Left forelimb (tissue), 1 donor: ENCODE results near the gene PFKFB3.
"Not testable (repeated sequence)": the region's sequence is repeated elsewhere in the genome, so short reads cannot be mapped to it uniquely, and the experiment has no call there.

Experiments used
- DNase-seq: peaks from one replicate; pipeline ENCODE4 v3.0.0-alpha.2; 2018; ENCODE audit warnings: low spot score

The PFKFB3 gene

GRCh38 chr10:6178581-6178980, 24.2 kb upstream of the PFKFB3 start:
- DNase-seq, result no peak

- no peak for DNase-seq
These were observed 23.7 kb upstream of the PFKFB3 start for GRCh38 chr10:6179078-6179477.

GRCh38 chr10:6180480-6181110, 22.1 kb upstream of the PFKFB3 start:
- no peak for DNase-seq

DNA sequence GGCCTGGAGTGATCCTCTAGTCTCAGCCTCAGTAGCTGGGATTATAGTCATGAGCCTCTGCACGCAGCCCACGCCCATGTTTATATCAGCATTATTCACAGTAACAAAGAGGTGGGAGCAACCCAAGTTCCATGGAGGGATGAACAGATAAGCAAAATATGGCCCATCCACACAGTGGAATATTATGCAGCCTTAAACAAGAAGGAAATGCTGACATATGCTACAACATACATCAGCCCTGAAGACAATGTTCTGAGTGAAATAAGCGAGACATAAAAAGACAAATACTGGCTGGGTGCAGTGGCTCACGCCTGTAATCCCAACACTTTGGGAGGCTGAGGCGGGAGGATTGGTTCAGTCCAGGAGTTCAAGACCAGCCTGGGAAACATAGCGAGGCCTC, 21.5 kb upstream of the PFKFB3 start:
- DNase-seq, result no peak

DNA sequence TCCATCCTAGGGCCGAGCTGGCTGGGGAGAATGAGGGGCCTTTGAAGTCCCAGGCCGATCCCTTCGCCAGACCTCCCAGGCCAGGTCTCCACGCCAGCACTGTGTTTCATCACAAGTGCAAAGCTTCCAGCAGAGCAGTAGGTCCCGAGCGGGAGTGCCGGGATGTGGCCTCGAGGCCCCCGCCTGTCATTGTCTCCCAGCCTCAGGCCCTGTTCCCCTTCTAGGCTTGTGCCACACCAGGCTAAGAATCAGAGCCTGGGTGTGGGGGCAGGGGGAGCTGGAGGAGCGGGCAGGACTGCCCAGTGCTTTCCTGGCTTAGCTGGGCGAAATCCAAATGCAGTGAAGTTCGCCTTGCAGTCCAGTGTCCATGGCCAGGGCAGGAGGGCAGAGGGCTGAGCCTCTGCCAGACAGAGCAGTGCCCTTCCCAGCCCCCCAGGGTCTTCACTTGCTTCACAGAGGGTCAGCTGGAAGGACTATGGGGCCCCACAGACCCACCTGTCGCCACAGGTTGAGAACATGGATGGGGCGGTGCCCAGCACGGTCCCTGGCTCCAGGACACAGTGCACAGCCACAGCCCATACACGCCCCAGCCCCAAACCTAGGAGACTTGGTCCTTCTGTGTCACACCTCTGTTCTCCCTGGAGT, 20.2 kb upstream of the PFKFB3 start:
- DNase-seq, result no peak

GRCh38 chr10:6185039-6185716, 17.6 kb upstream of the PFKFB3 start:
- no peak for DNase-seq

DNA sequence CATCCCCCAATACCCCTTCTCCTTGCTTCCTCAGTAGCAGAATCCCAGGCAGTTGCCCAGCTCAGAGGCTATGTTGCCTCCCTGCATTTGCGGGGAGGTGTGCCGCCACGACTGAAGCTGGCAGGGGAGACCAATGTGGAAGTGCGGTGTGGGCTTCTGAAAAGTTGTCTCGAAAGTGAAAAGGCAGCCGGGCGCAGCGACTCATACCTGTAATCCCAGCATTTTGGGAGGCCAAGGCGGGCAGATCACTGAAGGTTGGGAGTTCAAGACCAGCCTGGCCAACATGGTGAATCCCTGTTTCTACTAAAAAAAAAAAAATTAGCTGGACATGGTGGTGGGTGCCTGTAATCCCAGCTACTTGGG, 15.9 kb upstream of the PFKFB3 start:
- no peak for DNase-seq

DNA sequence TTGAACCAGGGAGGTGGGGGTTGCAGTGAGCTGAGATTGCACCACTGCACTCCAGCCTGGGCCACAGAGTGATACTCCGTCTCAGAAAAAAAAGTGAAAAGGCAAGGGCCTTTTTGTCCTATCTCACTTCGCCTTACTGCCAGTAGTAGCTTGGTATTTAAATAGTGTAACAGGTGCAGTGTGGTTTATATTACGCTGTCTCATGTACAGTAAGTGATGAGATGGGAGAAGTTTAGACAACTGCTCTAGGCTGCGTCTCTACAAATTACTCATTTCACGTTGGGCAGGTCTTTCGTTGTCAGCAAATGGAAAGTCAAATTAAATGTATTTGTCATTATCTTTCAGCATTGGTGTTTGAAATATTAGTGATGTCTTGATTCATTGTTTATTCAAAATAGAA, 15.5 kb upstream of the PFKFB3 start:
- DNase-seq, result no peak

GRCh38 chr10:6190033-6190432, 12.7 kb upstream of the PFKFB3 start:
- not testable (repeated sequence) for DNase-seq

DNA sequence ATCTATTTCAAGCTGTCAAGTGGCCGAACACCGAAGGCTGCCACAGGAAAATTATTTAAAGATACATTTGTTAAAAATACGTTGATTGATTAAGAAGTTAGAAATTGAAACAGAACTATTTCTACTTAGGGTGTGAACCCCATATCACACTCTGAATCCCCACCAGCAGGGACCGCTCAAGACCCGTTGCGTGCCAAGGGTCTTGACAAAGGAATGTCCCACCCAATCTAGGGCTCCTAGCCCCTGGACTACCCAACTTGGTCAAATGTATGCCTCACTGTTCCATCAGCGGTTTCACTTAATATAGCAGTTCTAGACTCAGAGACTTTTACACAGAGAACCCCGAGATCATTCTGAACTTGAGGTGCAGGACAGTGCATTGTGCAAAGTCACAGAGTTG, 11.6 kb upstream of the PFKFB3 start:
- no peak for DNase-seq

- DNase-seq, result no peak
These were observed 11.2 kb upstream of the PFKFB3 start for GRCh38 chr10:6191569-6191968.

- DNase-seq, result not testable (repeated sequence)
These were observed 9.4 kb upstream of the PFKFB3 start for GRCh38 chr10:6193342-6193741.

DNA sequence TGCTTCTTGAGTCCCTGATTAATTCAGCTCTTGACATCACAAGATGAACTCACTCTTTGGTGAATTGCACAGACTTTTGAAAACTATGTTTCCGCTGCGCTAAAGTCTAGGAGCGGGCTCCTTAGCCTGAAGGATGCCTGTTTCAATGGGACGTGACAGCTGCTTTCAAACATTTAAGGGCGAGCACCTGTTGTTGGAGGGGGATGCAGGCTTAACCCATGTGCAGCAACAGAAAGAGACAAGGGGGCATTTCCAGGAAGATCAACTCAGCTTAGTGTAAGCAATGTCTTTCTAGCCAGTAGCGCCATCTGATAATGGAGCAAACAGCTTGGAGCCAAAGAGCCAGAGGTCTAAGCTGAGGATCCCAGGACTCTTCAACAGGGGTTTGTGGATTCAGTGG, 8.4 kb upstream of the PFKFB3 start:
- no peak for DNase-seq

DNA sequence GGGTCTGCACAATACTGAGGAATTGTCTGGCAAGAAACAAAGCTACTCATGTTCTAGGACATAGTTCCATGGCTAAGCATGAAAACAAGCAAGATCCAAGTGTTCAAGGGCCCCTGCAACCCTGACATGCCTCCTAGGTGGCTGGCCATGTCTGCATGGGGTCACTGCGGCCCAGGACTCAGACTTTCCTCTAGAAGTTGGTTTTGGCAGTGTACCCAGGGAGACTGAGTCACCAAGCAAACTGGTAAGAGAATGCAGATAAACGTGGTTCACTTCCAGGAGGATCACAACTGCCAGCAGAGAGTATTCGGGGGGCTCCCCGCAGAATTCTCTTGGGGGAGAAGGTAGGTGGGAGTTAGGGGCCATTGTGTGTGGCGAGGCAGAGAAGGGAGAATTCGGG, 7.4 kb upstream of the PFKFB3 start:
- DNase-seq, result no peak

GRCh38 chr10:6195846-6196245, 6.9 kb upstream of the PFKFB3 start:
- DNase-seq, result no peak

DNA sequence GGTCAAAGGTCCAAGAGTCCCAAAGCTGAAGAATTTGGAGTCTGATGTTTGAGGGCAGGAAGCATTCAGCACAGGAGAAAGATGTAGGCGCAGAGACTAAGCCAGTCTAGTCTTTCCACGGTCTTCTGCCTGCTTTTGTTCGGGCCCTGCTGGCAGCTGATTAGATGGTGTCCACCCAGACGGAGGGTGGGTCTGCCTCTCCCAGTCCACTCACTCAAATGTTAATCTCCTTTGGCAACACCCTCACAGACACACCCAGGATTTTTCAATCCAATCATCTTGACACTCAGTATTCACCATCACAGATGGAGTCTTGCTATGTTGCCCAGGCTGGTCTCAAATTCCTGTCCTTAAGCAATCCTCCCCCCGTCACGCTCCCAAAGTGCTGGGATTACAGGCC, 6.2 kb upstream of the PFKFB3 start:
- DNase-seq, result not testable (repeated sequence)

GRCh38 chr10:6197321-6197720, 5.4 kb upstream of the PFKFB3 start:
- DNase-seq, result no peak

DNA sequence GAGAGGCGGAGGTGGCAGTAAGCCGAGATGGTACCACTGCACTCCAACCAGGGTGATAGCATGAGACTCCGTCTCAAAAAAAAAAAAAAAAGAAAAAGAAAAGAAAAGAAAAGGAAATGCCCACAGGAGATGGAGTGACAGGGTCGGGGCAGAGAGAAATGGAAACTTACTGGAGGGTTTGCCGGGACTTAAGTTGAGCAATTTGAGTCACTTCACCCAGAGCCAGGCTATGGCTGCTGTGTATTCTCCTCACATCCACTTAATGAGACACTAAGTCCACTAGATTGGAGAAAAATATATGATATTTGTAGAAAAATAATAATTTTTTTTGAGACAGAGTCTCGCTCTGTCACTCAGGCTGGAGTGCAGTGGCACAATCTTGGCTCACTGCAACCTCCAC, 4.6 kb upstream of the PFKFB3 start:
- DNase-seq, result no peak

DNA sequence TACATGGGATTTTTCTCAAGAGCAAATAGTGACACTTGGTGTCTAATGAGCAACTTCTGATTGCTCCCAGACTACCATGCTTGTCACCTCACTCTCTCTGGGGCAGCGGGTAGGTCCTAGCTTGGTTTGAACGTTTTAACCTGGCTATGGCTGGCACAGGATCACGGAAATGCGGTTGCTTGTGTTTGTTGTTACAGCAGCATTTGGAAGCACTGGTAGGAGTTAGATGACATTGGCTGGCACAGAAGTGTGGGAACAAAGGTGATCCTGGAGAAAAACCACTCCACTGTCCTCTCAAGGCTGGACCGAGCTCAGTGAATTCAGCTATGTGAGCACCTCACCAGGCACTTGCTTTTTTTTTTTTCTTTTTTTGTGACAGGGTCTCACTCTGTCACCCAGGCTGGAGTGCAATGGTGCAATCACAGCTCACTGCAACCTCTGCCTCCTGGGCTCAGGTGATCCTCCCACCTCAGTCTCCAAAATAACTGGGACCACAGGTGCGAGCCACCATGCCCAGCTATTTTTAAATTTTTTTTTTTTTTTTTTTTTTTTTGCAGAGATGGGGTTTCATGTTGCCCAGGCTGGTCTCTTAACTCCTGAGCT, 3.5 kb upstream of the PFKFB3 start:
- DNase-seq, result no peak

DNA sequence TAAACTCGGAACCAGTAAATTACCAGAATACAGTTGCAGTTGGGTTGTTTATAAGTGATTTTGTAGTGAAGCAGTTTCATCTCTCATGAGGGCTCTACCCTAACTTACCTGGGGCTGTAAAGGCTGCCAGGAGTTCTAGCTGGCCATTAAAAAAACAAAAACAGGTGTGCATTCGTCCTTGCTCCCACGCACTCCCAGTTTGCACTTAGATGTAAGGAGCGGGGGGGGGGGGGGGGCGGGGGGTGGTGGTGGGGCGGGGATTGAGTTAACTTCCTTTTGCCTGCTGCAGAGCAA, 2.3 kb upstream of the PFKFB3 start:
- no peak for DNase-seq

DNA sequence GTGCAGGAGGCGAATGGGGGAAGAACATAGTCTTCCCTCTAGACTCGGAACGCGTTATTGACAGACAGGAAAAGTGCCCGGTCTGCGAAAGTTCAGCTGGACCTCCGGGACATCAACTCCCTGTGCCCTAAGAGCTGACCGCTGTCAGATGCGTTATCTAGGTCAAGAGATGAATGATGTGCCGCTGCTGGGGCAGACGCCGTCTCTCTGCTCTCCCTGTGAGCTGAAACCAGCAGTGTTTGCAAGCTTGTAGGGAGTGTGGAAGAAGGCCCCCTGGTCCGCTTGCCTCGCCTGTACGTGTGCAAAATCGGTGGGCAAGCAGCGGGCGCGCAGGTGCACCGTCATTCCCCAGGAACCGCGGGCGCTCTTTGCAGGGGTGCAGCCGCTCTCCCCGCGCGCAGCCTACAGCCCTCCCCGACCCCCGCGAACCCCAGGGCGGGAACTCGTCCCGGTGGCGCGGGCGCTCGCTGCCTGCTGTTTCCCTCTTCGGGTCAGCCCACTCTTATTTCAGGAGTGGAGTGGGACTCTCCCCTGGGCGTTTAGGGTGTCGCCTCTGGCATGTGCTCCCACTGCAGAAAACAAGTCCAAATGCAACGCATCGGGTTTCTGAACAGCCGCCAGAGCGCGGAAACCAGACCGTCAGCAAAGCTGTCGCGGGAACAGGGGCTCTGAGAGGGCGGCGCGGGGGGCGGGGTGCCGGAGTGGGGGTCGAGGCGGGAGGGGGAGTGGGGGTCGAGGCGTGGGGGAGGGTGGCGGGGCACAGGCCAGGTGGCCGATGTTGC, 1.8 kb upstream of the PFKFB3 start:
- DNase-seq, result no peak

GRCh38 chr10:6201516-6201975, 1.2 kb upstream of the PFKFB3 start:
- DNase-seq, result peak; percentile 79
